K562 (cell line): ENCODE results near the gene QKI. TPM values are rescaled to one million over a fixed set of nuclear protein-coding genes. Genes with fewer than 3 reads are reported as not detected.

Experiments used
- ATAC-seq: fragments of 200-7000 bp; cut with Tn5 transposase; 3 replicates; pipeline ENCODE4 v1.9.1; 2020; ENCODE audit warnings: moderate library complexity
- BruUV-seq: library from RNA; stranded (reverse); fragments of 400-500 nt; replicated peaks from 2 replicates; lab custom pipeline; 2021; lab: Mats Ljungman, UMichigan
- CTCF ChIA-PET: fragments of 300-600 bp; formaldehyde crosslinking; extraction: SDS; loops from one replicate; lab custom pipeline; 2021; ENCODE audit warnings: low intra/inter-chr PET ratio; lab: Yijun Ruan, JAX
- POLR2A ChIA-PET: fragments of 300-600, 350-650 bp; sonication (Branson Sonifier 250); formaldehyde crosslinking; extraction: SDS; loops from one replicate; lab custom pipeline; 2021; ENCODE audit warnings: antibody characterized with exemption, inconsistent platforms; lab: Yijun Ruan, JAX
- DNase-seq, 4 experiments: peaks; one replicate each; pipeline versions ENCODE4 v3.0.0 to v3.0.0-alpha.2; 2011 to 2018; ENCODE audit warnings: low spot score in 3 of 4, mixed read lengths in 3 of 4; ENCODE audit errors: extremely low read depth in 1 of 4
- FAIRE-seq: peaks from 2 replicates; lab custom pipeline; 2011; peaks lifted over from hg19 to GRCh38; lab: Jason Lieb, UNC
- H2AFZ ChIP-seq: 2 replicates; pipeline ENCODE4 v1.6.0; 2011; ENCODE audit warnings: low read depth, low read length, control low read depth, inconsistent platforms
- H3K27ac ChIP-seq: fragments of 200-600 bp; 3 replicates; pipeline ENCODE4 v1.8.0; 2011; ENCODE audit warnings: low read depth, mild to moderate bottlenecking, control low read depth, inconsistent platforms, low read length, moderate library complexity, mixed read lengths; ENCODE audit errors: extremely low read depth
- H3K27me3 ChIP-seq, 2 experiments: fragments of 300-600 bp in 1 of 2; 2 replicates in 1 of 2; 3 replicates in 1 of 2; pipeline versions ENCODE4 v1.6.0 to v1.8.0; 2011; ENCODE audit warnings: inconsistent platforms in 2 of 2, low read length in 2 of 2, mild to moderate bottlenecking in 1 of 2, mixed read lengths in 1 of 2, moderate library complexity in 1 of 2; ENCODE audit not compliant: control insufficient read depth in 2 of 2, insufficient read depth in 2 of 2
- H3K36me3 ChIP-seq: fragments of 300-600 bp; 3 replicates; pipeline ENCODE4 v1.8.0; 2011; ENCODE audit warnings: mild to moderate bottlenecking, low read length, inconsistent platforms; ENCODE audit not compliant: control insufficient read depth, insufficient read depth
- H3K4me1 ChIP-seq, 2 experiments: fragments of 200-600 bp in 1 of 2; replicated peaks in 1 of 2; 2 replicates in 1 of 2; 3 replicates in 1 of 2; pipeline versions ENCODE4 v1.5.1 to v1.8.0; 2011; ENCODE audit warnings: inconsistent platforms in 2 of 2, low read length in 2 of 2, mild to moderate bottlenecking in 1 of 2, mixed read lengths in 1 of 2, moderate library complexity in 1 of 2; ENCODE audit not compliant: control insufficient read depth in 2 of 2, insufficient read depth in 2 of 2
- H3K4me2 ChIP-seq: 2 replicates; pipeline ENCODE4 v1.6.1; 2011; ENCODE audit warnings: low read length, control low read depth, inconsistent platforms, mixed read lengths; ENCODE audit not compliant: insufficient read depth
- H3K4me3 ChIP-seq: fragments of 200-600 bp; sonication (generic), shearing (Covaris generic); 2 replicates; pipeline ENCODE4 v1.5.1; 2016; ENCODE audit warnings: control low read depth, inconsistent platforms
- H3K79me2 ChIP-seq: fragments of 200-600 bp; 3 replicates; pipeline ENCODE4 v1.8.0; 2011; ENCODE audit warnings: low read length, inconsistent platforms; ENCODE audit not compliant: control insufficient read depth, insufficient read depth
- H3K9ac ChIP-seq, 2 experiments: 2 replicates each; pipeline versions ENCODE4 v1.6.0 to v1.6.1; 2011; ENCODE audit warnings: low read depth in 2 of 2, low read length in 2 of 2, control low read depth in 1 of 2, inconsistent platforms in 1 of 2, mild to moderate bottlenecking in 1 of 2, mixed read lengths in 1 of 2; ENCODE audit not compliant: insufficient read depth in 1 of 2
- H3K9me1 ChIP-seq: one replicate; pipeline ENCODE4 v1.6.0; 2011; ENCODE audit warnings: inconsistent platforms, mild to moderate bottlenecking, low read length, moderate library complexity; ENCODE audit not compliant: control insufficient read depth, insufficient read depth
- H3K9me3 ChIP-seq: replicated peaks from 2 replicates; pipeline ENCODE4 v1.5.1; 2011; ENCODE audit warnings: low read depth, low read length, inconsistent platforms; ENCODE audit not compliant: control insufficient read depth, insufficient read depth
- H4K20me1 ChIP-seq: replicated peaks from 2 replicates; pipeline ENCODE4 v1.6.1; 2011; ENCODE audit warnings: low read length, inconsistent platforms, mixed read lengths; ENCODE audit not compliant: control insufficient read depth, insufficient read depth
- CBX1 ChIP-seq: sonication (generic); IDR thresholded peaks from 2 replicates; pipeline ENCODE4 v1.6.1; 2016; ENCODE audit warnings: antibody characterized with exemption, low read depth, mild to moderate bottlenecking
- MAZ ChIP-seq, 2 experiments: fragments of 450-650 bp in 1 of 2; sonication (generic) in 1 of 2; formaldehyde crosslinking; IDR thresholded peaks in 1 of 2; conservative IDR thresholded peaks in 1 of 2; 2 replicates each; pipeline versions ENCODE4 v1.4.0 to v1.5.0; 2020; ENCODE audit warnings: mild to moderate bottlenecking in 1 of 2, missing genetic modification reagents in 1 of 2
- NFYB ChIP-seq: IDR thresholded peaks from 2 replicates; pipeline ENCODE4 v1.6.1; 2011; ENCODE audit warnings: mild to moderate bottlenecking, moderate library complexity; ENCODE audit not compliant: insufficient read length; ENCODE audit errors: extremely low read depth
- NONO ChIP-seq, 2 experiments: fragments of 200-400 bp in 1 of 2; fragments of 450-650 bp in 1 of 2; formaldehyde crosslinking in 1 of 2; IDR thresholded peaks; 2 replicates each; pipeline ENCODE4 v1.6.1; 2017; ENCODE audit warnings: low read depth in 2 of 2, mild to moderate bottlenecking in 2 of 2, moderate library complexity in 2 of 2, low read length in 1 of 2
- SP1 ChIP-seq: sonication (generic); formaldehyde crosslinking; IDR thresholded peaks from 2 replicates; pipeline ENCODE4 v1.8.1; 2022; ENCODE audit warnings: mild to moderate bottlenecking, missing genetic modification reagents
- ZNF586 ChIP-seq: fragments of 450-650 bp; formaldehyde crosslinking; conservative IDR thresholded peaks from 2 replicates; pipeline ENCODE4 v1.4.0; 2020; ENCODE audit warnings: mild to moderate bottlenecking, moderate library complexity
- WGBS: fragments of 100-300 bp; shearing (Covaris generic); methylation state at CpG from one replicate; pipeline ENCODE4 v1.1.6; 2016; ENCODE audit warnings: low coverage, mixed read lengths; ENCODE audit not compliant: insufficient coverage; ENCODE audit errors: missing lambda C conversion rate; 5-methylcytosine and 5-hydroxymethylcytosine counted together
- in situ Hi-C: fragments of 300-500 bp; cut with MboI; formaldehyde crosslinking; loops from 4 replicates; pipeline ENCODE4 v1.15.0; 2018; ENCODE audit warnings: inconsistent platforms, mixed read lengths
- intact Hi-C: fragments of 100-400 bp; cut with micrococcal nuclease; formaldehyde crosslinking; loops from 2 replicates; pipeline ENCODE4 v1.14.2; 2022
- polyA plus RNA-seq, 8 experiments: library from polyadenylated mRNA; depleted of rRNA in 4 of 8; stranded (reverse) in 5 of 8; unstranded in 3 of 8; fragments of >200 nt; fragmentation: Nextera tagmentation in 2 of 8; fragmentation: Illumina TruSeq in 1 of 8; extraction: Ambion mirVana in 2 of 8; extraction: Trizol in 1 of 8; gene quantifications; 2 replicates each; pipeline versions ENCODE4 v1.2.1 to v1.2.3, GENCODE V29; 2011 to 2014; ENCODE audit warnings: inconsistent platforms in 1 of 8, missing spikeins in 1 of 8
- total RNA-seq, 7 experiments: library from RNA; depleted of rRNA in 6 of 7; stranded (reverse); fragments of >200 nt in 6 of 7; fragmentation: Illumina TruSeq in 2 of 7; extraction: Trizol in 2 of 7; gene quantifications; 2 replicates each; pipeline versions ENCODE4 v1.2.1 to v1.2.3, GENCODE V29; 2011 to 2021; ENCODE audit warnings: low replicate concordance in 1 of 7
- TF ChIP-seq, protein P1 (sequence below): fragments of 450-650 bp; conservative IDR thresholded peaks from 2 replicates; pipeline ENCODE4 v1.6.1; 2016; ENCODE audit warnings: missing genetic modification characterization, low read depth, mild to moderate bottlenecking, missing compliant biosample characterization, moderate library complexity

The QKI gene
- total and polyA plus RNA-seq, 9 of the 15 experiments (the other 6 are each of a cell fraction or from before 2014, with no cell fraction given), result 20.4 to 215 (median 123) TPM

DNA sequence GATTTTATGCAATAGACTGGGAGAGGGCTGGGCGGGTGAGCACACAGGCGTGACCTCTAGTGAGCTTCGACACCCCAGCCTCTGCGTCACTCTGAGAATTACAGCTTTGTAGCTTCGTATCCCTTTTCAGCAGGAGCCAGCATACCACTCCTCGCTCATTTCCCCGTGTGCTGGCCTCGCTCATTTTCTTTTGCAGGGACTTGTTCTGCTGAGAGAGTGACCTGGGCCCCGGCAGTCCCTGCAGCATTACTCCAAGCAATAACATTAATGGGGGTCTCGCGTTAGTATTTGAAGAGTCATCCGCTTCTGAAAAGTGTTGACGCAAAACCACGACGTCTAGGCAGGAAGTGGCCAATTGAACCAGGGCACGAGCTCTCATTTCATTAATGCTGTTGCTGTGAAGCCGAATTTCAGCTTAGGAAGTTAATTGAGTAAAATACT, 193.7 kb downstream of the QKI start:
- Histone ChIP-seq H3K36me3 (no peaks in the 10 kb centered on the region), H2AFZ (peak overlapping the region; percentile 25; the same call in 1 of the 2 replicates), H3K79me2 (no peaks in the 10 kb centered on the region), H3K9me1 (no peaks in the 10 kb centered on the region), H3K4me1 (no peaks in the 10 kb centered on the region), H3K27ac (no peak overlapping the region), H3K27me3 (no peaks in the 10 kb centered on the region), H3K4me3 (no peak overlapping the region), H3K4me2 (no peak overlapping the region), H3K9me3 (no peaks in the 10 kb centered on the region), H4K20me1 (no peaks in the 10 kb centered on the region), H3K9ac (no peak overlapping the region)
- ChIA-PET CTCF (no interaction called here), POLR2A (no interaction called here)
- TF ChIP-seq CBX1, result no peak
- no peak for TF ChIP-seq SP1
- TF ChIP-seq ZNF586, result no peak
- no peak for TF ChIP-seq MAZ (CRISPR knock-in tag; conservative IDR thresholded peaks at IDR 0.05 in 1 of 2, IDR thresholded peaks at IDR 0.05 in 1 of 2)
- TF ChIP-seq NFYB, result no peak
- no peak for TF ChIP-seq NONO (IDR thresholded peaks at IDR 0.05; ENCODE audit: low read depth in 2 of 2, low read length in 1 of 2)
- TF ChIP-seq, protein P1, sequence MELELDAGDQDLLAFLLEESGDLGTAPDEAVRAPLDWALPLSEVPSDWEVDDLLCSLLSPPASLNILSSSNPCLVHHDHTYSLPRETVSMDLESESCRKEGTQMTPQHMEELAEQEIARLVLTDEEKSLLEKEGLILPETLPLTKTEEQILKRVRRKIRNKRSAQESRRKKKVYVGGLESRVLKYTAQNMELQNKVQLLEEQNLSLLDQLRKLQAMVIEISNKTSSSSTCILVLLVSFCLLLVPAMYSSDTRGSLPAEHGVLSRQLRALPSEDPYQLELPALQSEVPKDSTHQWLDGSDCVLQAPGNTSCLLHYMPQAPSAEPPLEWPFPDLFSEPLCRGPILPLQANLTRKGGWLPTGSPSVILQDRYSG, result no peak
- FAIRE-seq (no peak), DNase-seq (no peak), ATAC-seq (no peak; the same call in 1 of the 3 replicates)
- WGBS, result 65% methylated on average over 17 of the region's 17 CpGs
- in situ Hi-C loops (no loop called here), intact Hi-C loops (no loop called here)
- BruUV-seq, result no TSS peak
